NT2/D1 (cell line): ENCODE results near the gene WRNIP1.

ENCODE experiments used
- YY1 ChIP-seq: IDR thresholded peaks from 2 replicates; pipeline ENCODE4 v1.6.1; 2011; ENCODE audit not compliant: insufficient read length, insufficient read depth
- ZNF274 ChIP-seq: IDR thresholded peaks from 2 replicates; pipeline ENCODE4 v1.6.1; 2011; ENCODE audit warnings: mild to moderate bottlenecking, low read depth, low read length

DNA sequence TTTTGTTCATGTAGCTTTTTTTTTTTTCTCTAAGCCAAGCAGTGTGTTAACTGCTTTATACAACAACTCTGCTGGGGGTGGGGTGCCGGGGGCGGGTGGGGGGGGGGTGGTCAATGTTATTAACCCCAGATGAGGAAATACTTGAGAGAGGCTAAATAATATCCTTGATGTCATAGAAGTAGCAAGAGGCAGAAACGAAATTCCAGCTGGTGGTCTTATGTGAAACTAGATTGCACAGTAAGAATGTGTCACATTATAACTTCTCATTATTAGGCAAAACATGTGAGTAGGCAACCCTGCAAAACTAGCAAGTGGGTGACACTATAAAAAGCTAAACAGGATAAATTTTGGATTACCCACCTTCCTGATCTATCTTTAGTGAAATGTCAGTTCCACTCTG, 27.3 kb upstream of the WRNIP1 start:
- TF ChIP-seq YY1 (no peak), ZNF274 (no peak)
